HS-5 (cell line): ENCODE measurements around the gene RNF114.
"Not testable (repeated sequence)": the region's sequence is repeated elsewhere in the genome, so short reads cannot be mapped to it uniquely, and the experiment has no call there.

Experiments used
- DNase-seq: peaks from one replicate; pipeline ENCODE4 v3.0.0-alpha.2; 2012; ENCODE audit warnings: low read depth

Gene RNF114

GRCh38 chr20:49964964-49965780 is 29.0 kb downstream of the RNF114 start:
- no peak for DNase-seq

GRCh38 chr20:49965781-49966305 is 29.6 kb downstream of the RNF114 start:
- DNase-seq, result no peak

- DNase-seq, result no peak
Observed at GRCh38 chr20:49966861-49967260, 30.7 kb downstream of the RNF114 start.

GRCh38 chr20:49969234-49969633 is 33.0 kb downstream of the RNF114 start:
- DNase-seq, result no peak

GRCh38 chr20:49969946-49970345 is 33.7 kb downstream of the RNF114 start:
- DNase-seq, result no peak

- DNase-seq, result no peak
Observed at GRCh38 chr20:49970498-49970897, 34.3 kb downstream of the RNF114 start.

- no peak for DNase-seq
Observed at GRCh38 chr20:49973981-49974380, 37.8 kb downstream of the RNF114 start.

GRCh38 chr20:49976542-49976941 is 40.3 kb downstream of the RNF114 start:
- peak; percentile 82 for DNase-seq

- DNase-seq, result not testable (repeated sequence)
Observed at GRCh38 chr20:49977740-49978139, 41.5 kb downstream of the RNF114 start.

GRCh38 chr20:49978685-49979029 is 42.5 kb downstream of the RNF114 start:
- no peak for DNase-seq

GRCh38 chr20:49979030-49979832 is 43.0 kb downstream of the RNF114 start:
- no peak for DNase-seq

GRCh38 chr20:49980140-49981008 is 44.2 kb downstream of the RNF114 start:
- no peak for DNase-seq

- DNase-seq, result no peak
Observed at GRCh38 chr20:49981218-49982071, 45.2 kb downstream of the RNF114 start.

- DNase-seq, result no peak
Observed at GRCh38 chr20:49982072-49982345, 45.8 kb downstream of the RNF114 start.

GRCh38 chr20:49982346-49983122 is 46.3 kb downstream of the RNF114 start, which contains the start of gene SNAI1:
SNAI1 (plus strand) TSS chr20:49982980; CDS start chr20:49983060, 80 bp downstream.
- DNase-seq, result peak; percentile 67

- DNase-seq, result no peak
Observed at GRCh38 chr20:49983123-49983847, 47.1 kb downstream of the RNF114 start.

- DNase-seq, result no peak
Observed at GRCh38 chr20:49983848-49984408, 47.7 kb downstream of the RNF114 start.

GRCh38 chr20:49984426-49985153 is 48.4 kb downstream of the RNF114 start:
- DNase-seq, result no peak

- DNase-seq, result no peak
Observed at GRCh38 chr20:49985157-49985556, 49.0 kb downstream of the RNF114 start.
